ENCODE data around the gene SNX2. TPM values are rescaled to one million over a fixed set of nuclear protein-coding genes. Genes with fewer than 3 reads are reported as not detected.

The SNX2 gene
- total RNA-seq, 1 donor from 2014 or later, result 72.7 TPM

DNA sequence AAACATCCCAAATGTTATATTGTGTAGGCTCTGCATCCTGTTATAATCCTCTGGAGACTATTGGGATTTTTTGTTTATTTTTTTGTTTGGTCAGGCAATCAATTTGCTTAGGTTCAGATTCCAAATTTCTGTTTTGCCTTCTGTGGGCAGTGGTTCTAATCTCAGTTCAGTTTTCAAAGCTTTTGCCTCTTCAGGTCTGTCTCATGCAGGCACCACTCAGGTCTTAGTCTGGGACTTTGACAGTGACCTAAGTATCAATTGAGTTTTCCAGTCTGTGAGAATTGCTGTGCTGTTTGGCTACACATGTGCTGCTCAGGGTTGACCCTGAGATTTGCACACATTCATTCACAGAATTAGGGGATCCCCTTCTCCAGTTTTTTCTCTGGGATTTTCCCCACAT, 14.1 kb downstream of the SNX2 start:
- Mint-ChIP-seq H3K36me3 (ENCODE audit: low read depth) (peaks cover 31% of the 10 kb centered on the region), H3K27me3 (ENCODE audit: low read depth) (no peaks in the 10 kb centered on the region), H3K4me3 (no peak overlapping the region), H3K4me1 (peaks cover 12% of the 10 kb centered on the region), H3K9me3 (peaks cover 13% of the 10 kb centered on the region), H3K27ac (ENCODE audit: unreplicated experiment) (no peak overlapping the region)
- no peak for DNase-seq (ENCODE audit: low read depth, low spot score)
- TF ChIP-seq, protein P1, sequence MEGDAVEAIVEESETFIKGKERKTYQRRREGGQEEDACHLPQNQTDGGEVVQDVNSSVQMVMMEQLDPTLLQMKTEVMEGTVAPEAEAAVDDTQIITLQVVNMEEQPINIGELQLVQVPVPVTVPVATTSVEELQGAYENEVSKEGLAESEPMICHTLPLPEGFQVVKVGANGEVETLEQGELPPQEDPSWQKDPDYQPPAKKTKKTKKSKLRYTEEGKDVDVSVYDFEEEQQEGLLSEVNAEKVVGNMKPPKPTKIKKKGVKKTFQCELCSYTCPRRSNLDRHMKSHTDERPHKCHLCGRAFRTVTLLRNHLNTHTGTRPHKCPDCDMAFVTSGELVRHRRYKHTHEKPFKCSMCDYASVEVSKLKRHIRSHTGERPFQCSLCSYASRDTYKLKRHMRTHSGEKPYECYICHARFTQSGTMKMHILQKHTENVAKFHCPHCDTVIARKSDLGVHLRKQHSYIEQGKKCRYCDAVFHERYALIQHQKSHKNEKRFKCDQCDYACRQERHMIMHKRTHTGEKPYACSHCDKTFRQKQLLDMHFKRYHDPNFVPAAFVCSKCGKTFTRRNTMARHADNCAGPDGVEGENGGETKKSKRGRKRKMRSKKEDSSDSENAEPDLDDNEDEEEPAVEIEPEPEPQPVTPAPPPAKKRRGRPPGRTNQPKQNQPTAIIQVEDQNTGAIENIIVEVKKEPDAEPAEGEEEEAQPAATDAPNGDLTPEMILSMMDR (conservative IDR thresholded peaks at IDR 0.05), result no peak

DNA sequence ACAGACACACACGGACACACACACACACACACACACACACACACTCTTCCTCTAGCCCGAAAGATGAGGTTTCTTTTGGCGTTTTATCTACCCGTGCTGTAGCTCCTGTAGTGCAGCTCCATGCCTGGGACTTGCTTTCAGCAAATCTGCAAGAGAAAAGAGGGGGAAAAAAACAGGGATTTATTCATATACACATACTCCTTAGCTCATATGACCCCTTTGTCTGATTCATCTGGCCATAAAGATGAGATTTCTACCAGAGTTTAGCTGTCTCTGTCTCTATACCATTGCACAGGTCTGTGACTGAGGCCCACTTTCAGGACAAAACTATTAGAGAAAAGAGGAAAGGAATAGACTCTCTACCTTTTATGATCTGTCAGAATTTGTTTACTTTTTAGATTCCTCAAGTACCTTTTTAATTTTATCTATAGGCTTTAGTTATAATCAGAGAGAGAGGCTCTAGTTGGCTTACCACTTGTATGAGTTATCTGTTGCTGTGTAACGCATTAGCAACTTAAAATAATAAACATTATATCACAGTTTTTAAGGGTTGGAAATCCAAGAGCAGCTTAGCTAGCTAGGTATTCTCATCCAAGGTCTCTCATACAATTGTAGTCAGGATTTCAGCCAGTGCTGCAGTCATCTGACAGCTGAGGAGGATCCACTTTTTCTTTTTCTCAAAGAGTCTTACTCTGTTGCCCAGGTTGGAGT, 14.7 kb downstream of the SNX2 start:
- Mint-ChIP-seq H3K4me1 (peaks cover 12% of the 10 kb centered on the region), H3K36me3 (ENCODE audit: low read depth) (peaks cover 30% of the 10 kb centered on the region), H3K4me3 (no peak overlapping the region), H3K27me3 (ENCODE audit: low read depth) (no peaks in the 10 kb centered on the region), H3K27ac (ENCODE audit: unreplicated experiment) (no peak overlapping the region), H3K9me3 (peaks cover 12% of the 10 kb centered on the region)
- DNase-seq (ENCODE audit: low read depth, low spot score), result no peak
- TF ChIP-seq, protein P1 (conservative IDR thresholded peaks at IDR 0.05), result no peak

DNA sequence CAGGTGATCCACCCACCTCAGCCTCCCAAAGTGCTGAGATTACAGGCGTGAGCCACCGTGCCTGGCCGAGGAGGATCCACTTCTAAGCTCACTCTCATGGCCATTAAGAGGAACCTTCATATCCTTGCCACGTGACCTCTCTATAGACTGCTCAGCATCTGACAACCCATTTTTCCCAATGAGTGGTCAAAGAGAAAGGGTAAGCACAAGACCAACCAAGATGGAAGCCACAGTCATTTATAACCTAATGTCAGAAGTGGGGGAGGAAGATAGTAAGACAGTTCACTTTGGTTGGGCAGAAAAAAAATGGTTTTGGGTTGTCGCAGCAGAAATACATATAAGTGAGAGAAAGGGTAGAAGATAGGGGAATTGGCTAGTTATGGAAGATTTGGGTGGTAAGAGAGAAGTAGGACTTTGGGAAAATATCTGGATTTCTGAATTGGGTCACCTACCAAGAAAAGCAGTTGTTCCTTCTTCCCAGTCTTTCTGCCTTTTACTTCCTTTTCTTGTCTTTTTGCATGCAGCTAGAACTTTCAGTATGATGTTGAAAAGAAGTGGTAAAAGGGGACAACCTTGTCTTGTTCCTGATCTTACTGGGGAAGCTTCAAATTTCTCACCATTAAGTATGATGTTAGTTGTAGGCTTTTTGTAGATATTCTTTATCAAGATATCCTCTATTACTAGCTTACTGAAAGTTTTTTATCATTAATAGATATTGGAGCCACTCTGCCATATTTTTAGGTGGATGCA, 15.6 kb downstream of the SNX2 start:
- H3K4me1 Mint-ChIP-seq, result peaks cover 12% of the 10 kb centered on the region
- peaks cover 8% of the 10 kb centered on the region for H3K9me3 Mint-ChIP-seq
- peaks cover 22% of the 10 kb centered on the region for H3K36me3 Mint-ChIP-seq (ENCODE audit: low read depth)
- no peak overlapping the region for H3K4me3 Mint-ChIP-seq
- no peak overlapping the region for H3K27ac Mint-ChIP-seq (ENCODE audit: unreplicated experiment)
- DNase-seq (ENCODE audit: low read depth, low spot score), result no peak
- H3K27me3 Mint-ChIP-seq (ENCODE audit: low read depth), result no peaks in the 10 kb centered on the region
- TF ChIP-seq, protein P1 (conservative IDR thresholded peaks at IDR 0.05), result no peak

DNA sequence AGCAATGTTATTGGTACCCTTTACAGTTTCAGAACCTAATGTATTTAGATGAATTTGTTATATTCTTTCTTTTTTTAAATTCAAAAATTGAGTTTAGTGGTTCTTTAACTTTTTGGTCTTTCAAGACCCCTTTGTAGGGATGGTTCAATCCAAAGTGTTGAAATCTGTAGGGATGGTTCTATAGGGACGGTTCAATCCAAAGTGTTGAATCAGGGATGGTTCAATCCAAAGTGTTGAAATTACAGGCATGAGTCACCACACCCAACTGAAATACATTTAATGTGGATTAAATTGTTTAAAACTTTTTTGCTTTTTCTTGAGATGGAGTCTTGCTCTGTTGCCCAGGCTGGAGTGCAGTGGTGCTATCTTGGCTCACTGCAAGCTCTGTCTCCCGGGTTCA, 30.6 kb downstream of the SNX2 start:
- no peak for DNase-seq (ENCODE audit: low read depth, low spot score)
- Mint-ChIP-seq H3K4me3 (no peak overlapping the region), H3K27me3 (ENCODE audit: low read depth) (no peaks in the 10 kb centered on the region), H3K36me3 (ENCODE audit: low read depth) (peaks cover 24% of the 10 kb centered on the region), H3K27ac (ENCODE audit: unreplicated experiment) (no peak overlapping the region), H3K4me1 (peaks cover 27% of the 10 kb centered on the region), H3K9me3 (no peaks in the 10 kb centered on the region)
- TF ChIP-seq, protein P1 (conservative IDR thresholded peaks at IDR 0.05), result no peak

DNA sequence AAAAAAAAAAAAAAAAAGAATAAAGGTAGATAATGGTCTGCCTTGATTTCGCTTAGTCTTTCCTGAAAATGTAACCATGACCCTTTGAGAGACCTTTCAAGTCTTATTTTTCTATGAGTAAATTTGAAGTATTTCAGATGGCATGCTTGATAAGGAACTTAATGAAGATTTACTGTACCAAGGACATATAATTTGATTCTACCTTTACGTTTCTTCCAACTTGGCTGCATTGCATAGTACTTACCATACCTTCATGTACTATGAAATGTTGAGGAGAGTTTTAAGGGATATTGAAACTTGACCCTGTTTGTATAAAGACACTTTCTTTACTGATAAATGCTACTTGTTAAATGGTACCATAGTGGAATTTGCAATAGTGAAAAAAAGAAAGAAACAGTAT, 35.5 kb downstream of the SNX2 start:
- TF ChIP-seq, protein P1 (conservative IDR thresholded peaks at IDR 0.05), result no peak
- no peaks in the 10 kb centered on the region for H3K27me3 Mint-ChIP-seq (ENCODE audit: low read depth)
- H3K4me3 Mint-ChIP-seq, result no peak overlapping the region
- DNase-seq (ENCODE audit: low read depth, low spot score), result no peak
- no peak overlapping the region for H3K27ac Mint-ChIP-seq (ENCODE audit: unreplicated experiment)
- peaks cover 21% of the 10 kb centered on the region for H3K4me1 Mint-ChIP-seq
- H3K36me3 Mint-ChIP-seq (ENCODE audit: low read depth), result peaks cover 11% of the 10 kb centered on the region
- peaks cover 2% of the 10 kb centered on the region for H3K9me3 Mint-ChIP-seq

Data from neural crest cell (in vitro differentiated cells).